ENCODE measurements around the gene RSU1. TPM values are rescaled to one million over a fixed set of nuclear protein-coding genes. Genes with fewer than 3 reads are reported as not detected.

RSU1 gene
- total RNA-seq, 1 donor from 2014 or later: 47.4 TPM

DNA sequence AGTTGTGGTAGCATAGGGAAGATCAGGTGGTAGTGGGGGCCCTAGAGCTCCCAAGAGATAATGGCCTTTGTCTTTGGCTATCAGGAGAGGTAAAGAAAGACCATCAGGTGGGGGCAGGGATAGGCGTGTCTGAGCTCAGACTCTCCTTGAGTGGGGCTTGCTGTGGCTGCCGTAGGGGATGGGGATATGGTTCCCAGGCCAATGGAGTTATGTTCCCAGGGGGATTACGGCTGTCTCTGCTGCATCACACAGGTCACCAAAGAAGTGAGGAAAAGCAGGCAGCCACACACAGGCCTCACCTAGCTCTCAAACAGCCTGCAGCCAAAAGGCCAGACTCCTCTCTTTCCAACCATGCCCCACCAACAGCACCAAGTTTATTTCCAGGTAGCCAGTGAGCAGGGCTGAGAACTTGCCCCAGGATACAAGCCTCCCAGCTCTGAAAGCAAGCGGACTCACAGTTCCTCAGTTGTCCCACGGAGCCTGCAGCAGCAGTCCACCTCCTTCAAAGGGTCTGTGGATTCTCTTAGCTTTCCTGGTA, 257.9 kb downstream of the RSU1 start:
- no peaks in the 10 kb centered on the region for H3K36me3 Mint-ChIP-seq (ENCODE audit: low read depth)
- no peaks in the 10 kb centered on the region for H3K9me3 Mint-ChIP-seq
- no peaks in the 10 kb centered on the region for H3K4me1 Mint-ChIP-seq
- no peak overlapping the region for H3K27ac Mint-ChIP-seq
- peaks cover 25% of the 10 kb centered on the region for H3K27me3 Mint-ChIP-seq
- DNase-seq: no peak
- intact Hi-C loops (cut with micrococcal nuclease): no loop called here
- no peak overlapping the region for H3K4me3 Mint-ChIP-seq

DNA sequence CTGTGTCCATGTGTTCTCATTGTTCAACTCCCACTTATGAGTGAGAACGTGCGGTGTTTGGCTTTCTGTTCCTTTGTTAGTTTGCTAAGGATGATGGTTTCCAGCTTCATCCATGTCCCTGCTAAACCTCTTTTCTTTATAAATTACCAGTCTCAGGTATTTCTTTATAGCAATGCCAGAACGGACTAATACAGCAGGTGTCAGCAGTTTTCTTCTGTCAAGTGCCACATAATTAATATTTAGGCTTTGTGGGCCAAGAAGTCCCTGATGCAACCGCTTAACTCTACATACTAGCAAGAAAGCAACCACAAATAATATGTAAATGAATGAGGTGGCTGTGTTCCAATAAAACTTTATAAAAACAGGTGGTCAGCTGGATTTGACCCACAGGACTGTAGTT, 269.3 kb downstream of the RSU1 start:
- Mint-ChIP-seq H3K36me3 (ENCODE audit: low read depth) (no peaks in the 10 kb centered on the region), H3K4me1 (no peaks in the 10 kb centered on the region), H3K27me3 (no peaks in the 10 kb centered on the region), H3K27ac (no peak overlapping the region), H3K4me3 (no peak overlapping the region), H3K9me3 (no peaks in the 10 kb centered on the region)
- intact Hi-C loops (cut with micrococcal nuclease): loop anchor here (10.0 kb wide), 1 partner anchor 643 kb away; no protein-coding TSS in a partner anchor
- DNase-seq: no peak

DNA sequence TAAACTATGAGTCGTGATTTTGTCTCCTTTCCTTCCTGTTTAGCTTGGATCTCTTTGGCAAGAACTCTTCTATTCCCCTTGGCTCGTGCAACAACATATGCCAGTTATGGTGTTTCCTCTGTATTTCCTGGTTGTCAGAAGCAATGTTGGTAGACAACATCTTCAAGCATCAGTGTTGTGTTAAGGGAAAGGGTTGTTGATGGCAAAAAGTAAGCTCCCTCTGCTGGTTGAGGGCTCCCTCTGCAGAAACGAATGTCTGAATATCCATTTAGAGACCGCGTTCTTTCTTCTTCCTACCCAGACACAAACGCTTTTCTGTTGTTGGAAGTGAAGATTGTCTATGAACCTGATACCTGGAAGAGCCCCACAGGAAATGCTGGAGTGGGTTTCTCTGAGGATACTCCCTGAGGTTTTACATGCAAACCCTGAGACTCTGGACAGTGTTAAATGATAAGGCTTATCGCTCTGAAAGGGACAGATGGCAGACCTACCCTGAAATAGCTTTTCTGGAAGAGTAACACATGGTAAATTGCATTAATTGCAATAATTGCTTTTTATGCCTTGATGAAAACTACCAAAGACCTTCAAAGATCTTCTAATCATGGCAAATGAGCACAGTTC, 272.0 kb downstream of the RSU1 start:
- H3K36me3 Mint-ChIP-seq (ENCODE audit: low read depth): no peaks in the 10 kb centered on the region
- no peaks in the 10 kb centered on the region for H3K4me1 Mint-ChIP-seq
- H3K9me3 Mint-ChIP-seq: no peaks in the 10 kb centered on the region
- DNase-seq: peak; percentile 66
- H3K27ac Mint-ChIP-seq: no peak overlapping the region
- no peak overlapping the region for H3K4me3 Mint-ChIP-seq
- H3K27me3 Mint-ChIP-seq: no peaks in the 10 kb centered on the region
- intact Hi-C loops (cut with micrococcal nuclease): loop anchor here (10.0 kb wide), 1 partner anchor 640 kb away; no protein-coding TSS in a partner anchor

DNA sequence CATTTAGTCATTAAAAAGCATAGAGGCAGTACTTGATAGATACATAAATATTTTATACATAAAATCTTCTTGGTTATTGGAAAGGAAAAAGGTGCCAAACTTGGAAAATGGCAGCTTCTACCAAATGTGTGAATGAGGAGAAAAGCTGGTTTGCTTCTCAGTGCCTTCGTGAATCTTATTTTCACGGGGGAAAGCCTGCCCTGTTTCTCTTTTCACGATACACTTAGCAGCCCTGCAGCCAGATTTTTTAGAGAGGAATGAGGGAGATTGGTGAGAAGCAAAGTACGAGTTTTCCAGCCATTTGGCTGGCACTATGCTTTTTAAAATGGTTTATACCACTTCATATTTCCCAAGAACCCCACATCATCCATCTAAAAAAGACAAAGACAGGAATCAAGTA, 272.6 kb downstream of the RSU1 start:
- no peak for DNase-seq
- no peaks in the 10 kb centered on the region for H3K4me1 Mint-ChIP-seq
- no peak overlapping the region for H3K4me3 Mint-ChIP-seq
- intact Hi-C loops (cut with micrococcal nuclease): loop anchor here (10.0 kb wide), 1 partner anchor 640 kb away; no protein-coding TSS in a partner anchor
- no peak overlapping the region for H3K27ac Mint-ChIP-seq
- no peaks in the 10 kb centered on the region for H3K36me3 Mint-ChIP-seq (ENCODE audit: low read depth)
- no peaks in the 10 kb centered on the region for H3K27me3 Mint-ChIP-seq
- H3K9me3 Mint-ChIP-seq: no peaks in the 10 kb centered on the region

DNA sequence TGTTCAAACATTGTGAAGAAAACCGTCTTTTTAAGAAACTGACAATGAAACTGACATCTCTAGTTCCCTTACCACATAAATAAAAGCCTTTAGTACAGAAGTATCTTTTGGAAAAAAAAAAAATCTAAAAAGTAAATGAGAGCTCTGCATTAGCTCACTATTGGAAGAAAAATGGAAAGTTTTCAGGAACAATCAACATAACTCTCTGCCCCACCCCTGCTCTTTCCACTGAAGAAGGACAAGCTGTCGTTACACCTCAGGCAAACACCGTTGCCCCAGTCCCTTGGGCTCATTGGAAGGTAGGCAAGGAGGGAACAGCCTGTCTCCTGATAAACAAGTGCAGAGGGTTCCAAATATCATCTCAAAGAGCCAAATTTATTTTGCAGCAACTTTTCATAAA, 273.1 kb downstream of the RSU1 start:
- H3K27me3 Mint-ChIP-seq: no peaks in the 10 kb centered on the region
- intact Hi-C loops (cut with micrococcal nuclease): loop anchor here (10.0 kb wide), 1 partner anchor 639 kb away; no protein-coding TSS in a partner anchor
- no peaks in the 10 kb centered on the region for H3K4me1 Mint-ChIP-seq
- no peak for DNase-seq
- no peak overlapping the region for H3K4me3 Mint-ChIP-seq
- no peak overlapping the region for H3K27ac Mint-ChIP-seq
- no peaks in the 10 kb centered on the region for H3K9me3 Mint-ChIP-seq
- no peaks in the 10 kb centered on the region for H3K36me3 Mint-ChIP-seq (ENCODE audit: low read depth)

Data from activated CD4-positive, alpha-beta T cell treated with anti-CD3 and anti-CD28 coated beads, Interleukin-2, amount 10 ng/mL, durations not matched to agents 24 days and 14 days (primary cell).